Mesothelial cell of epicardium (in vitro differentiated cells): ENCODE measurements around the gene MPHOSPH10. TPM values are rescaled to one million over a fixed set of nuclear protein-coding genes. Genes with fewer than 3 reads are reported as not detected.
"Not testable (repeated sequence)": the region's sequence is repeated elsewhere in the genome, so short reads cannot be mapped to it uniquely, and the experiment has no call there.

ENCODE experiments used
- DNase-seq, 2 experiments: peaks; one replicate each; pipeline ENCODE4 v3.0.0; 2021; ENCODE audit warnings: low spot score in 2 of 2; ENCODE audit not compliant: unreplicated experiment in 2 of 2
- H3K27ac Mint-ChIP-seq: 2 replicates; pipeline ENCODE4 v1.8.0; 2021; ENCODE audit warnings: mixed read lengths
- H3K27me3 Mint-ChIP-seq: 2 replicates; pipeline ENCODE4 v1.8.0; 2021; ENCODE audit warnings: low read depth, mixed read lengths
- H3K36me3 Mint-ChIP-seq: 2 replicates; pipeline ENCODE4 v1.8.0; 2021; ENCODE audit warnings: mixed read lengths
- H3K4me1 Mint-ChIP-seq: 2 replicates; pipeline ENCODE4 v1.8.0; 2021; ENCODE audit warnings: mixed read lengths
- H3K4me3 Mint-ChIP-seq: 2 replicates; pipeline ENCODE4 v1.8.0; 2021; ENCODE audit warnings: mild to moderate bottlenecking, moderate library complexity, mixed read lengths
- H3K9me3 Mint-ChIP-seq: 2 replicates; pipeline ENCODE4 v1.8.0; 2021; ENCODE audit warnings: mixed read lengths
- CTCF ChIP-seq: fragments of 200-600 bp; sonication (generic); IDR thresholded peaks from one replicate; pipeline ENCODE4 v1.5.0; 2021; ENCODE audit warnings: antibody characterized with exemption; ENCODE audit not compliant: unreplicated experiment
- total RNA-seq: library from RNA; stranded (reverse); gene quantifications from 3 replicates; pipeline ENCODE4 v1.2.1, GENCODE V29; 2021

Gene MPHOSPH10
- 34.3 to 36.5 TPM (median 35.1 TPM) in 3 replicates for total RNA-seq

DNA sequence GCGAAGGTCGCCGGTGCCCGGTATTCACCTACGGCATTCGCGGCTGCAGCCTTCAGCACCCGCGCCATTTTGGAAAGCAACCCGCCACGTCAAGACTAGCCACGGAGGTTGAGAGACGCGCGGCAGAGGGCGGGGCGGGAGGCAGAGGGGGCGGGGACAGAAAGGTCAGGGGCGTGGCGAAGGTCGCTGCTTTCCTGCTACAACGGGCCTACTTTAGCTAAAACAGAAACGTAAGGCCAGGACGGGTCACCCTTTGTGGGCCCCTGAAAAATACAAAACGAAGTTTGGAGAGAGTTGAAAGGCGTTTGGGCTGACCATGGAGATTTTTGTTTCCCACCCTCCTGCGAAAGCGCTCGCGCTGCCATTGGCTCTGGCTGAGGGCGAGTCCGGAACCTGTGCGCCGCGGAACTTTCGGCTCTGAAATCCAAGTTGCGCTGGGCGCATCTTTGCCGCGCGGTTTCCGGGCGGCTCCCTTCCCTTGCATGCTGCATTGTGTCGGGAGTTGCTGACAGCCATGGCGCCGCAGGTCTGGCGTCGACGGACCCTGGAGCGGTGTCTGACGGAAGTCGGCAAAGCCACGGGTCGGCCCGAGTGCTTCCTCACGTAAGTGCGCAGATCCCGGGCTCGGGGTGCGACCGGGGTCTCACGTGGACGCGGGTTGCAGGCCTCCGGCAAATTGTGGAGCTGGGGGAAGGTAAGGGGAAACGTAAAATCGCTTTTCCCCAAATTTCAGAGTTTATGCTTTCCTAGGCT lies at the start of gene MPHOSPH10, which contains the start of gene MCEE:
Gene MPHOSPH10 (plus strand): TSS at position 483 of the 753 bp plus-strand sequence. CDS start 32 bp downstream, at position 515.
Gene MCEE (minus strand): TSS at position 78 of the 753 bp plus-strand sequence. CDS start 10 bp downstream, at position 68.
- Mint-ChIP-seq H3K27ac (no peak within 1 kb of the TSS), H3K4me3 (no peak within 1 kb of the TSS), H3K27me3 (no peaks in the 10 kb centered on the region), H3K36me3 (no peaks in the 10 kb centered on the region), H3K9me3 (no peaks in the 10 kb centered on the region), H3K4me1 (peaks cover 9% of the 10 kb centered on the region)
- peak; percentile 74 to 90 for DNase-seq
- TF ChIP-seq CTCF = no peak

GRCh38 chr2:71082402-71083252 lies 47.8 kb upstream of the MPHOSPH10 start:
- DNase-seq = no peak
- Mint-ChIP-seq H3K27me3 (peaks cover 36% of the 10 kb centered on the region), H3K4me3 (no peak overlapping the region), H3K36me3 (peaks cover 8% of the 10 kb centered on the region), H3K27ac (no peak overlapping the region), H3K9me3 (no peaks in the 10 kb centered on the region), H3K4me1 (peaks cover 6% of the 10 kb centered on the region)
- TF ChIP-seq CTCF = no peak

DNA sequence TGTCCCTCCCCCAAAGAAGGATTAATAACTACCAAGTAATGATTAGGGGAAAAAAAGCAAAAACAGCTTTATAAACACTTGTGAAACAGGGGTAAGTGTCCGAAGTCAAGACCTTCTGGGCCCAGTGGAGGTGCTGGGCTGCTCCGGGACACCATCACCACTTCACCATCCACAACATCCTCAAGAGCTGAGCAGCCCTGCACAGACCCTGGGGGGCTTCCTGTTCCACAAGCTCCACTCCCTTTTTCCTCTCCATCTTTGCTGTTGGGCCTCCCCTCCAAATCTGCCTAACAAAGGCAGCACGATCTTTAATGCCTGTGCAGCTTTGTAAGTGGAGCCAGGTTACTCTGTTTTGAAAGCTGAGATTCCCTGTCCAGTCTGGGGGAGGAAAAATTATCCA lies 47.1 kb upstream of the MPHOSPH10 start:
- H3K27ac Mint-ChIP-seq, H3K4me1 Mint-ChIP-seq, H3K36me3 Mint-ChIP-seq, H3K4me3 Mint-ChIP-seq, DNase-seq, H3K9me3 Mint-ChIP-seq: not testable (repeated sequence)
- peaks cover 43% of the 10 kb centered on the region for H3K27me3 Mint-ChIP-seq

- H3K27ac Mint-ChIP-seq, H3K9me3 Mint-ChIP-seq, H3K4me3 Mint-ChIP-seq, H3K36me3 Mint-ChIP-seq, DNase-seq, H3K4me1 Mint-ChIP-seq: not testable (repeated sequence)
- peaks cover 48% of the 10 kb centered on the region for H3K27me3 Mint-ChIP-seq
Measured at GRCh38 chr2:71083752-71084312, 46.6 kb upstream of the MPHOSPH10 start.

- not testable (repeated sequence) for H3K4me3 Mint-ChIP-seq, DNase-seq, H3K4me1 Mint-ChIP-seq, H3K9me3 Mint-ChIP-seq, H3K36me3 Mint-ChIP-seq, H3K27ac Mint-ChIP-seq
- H3K27me3 Mint-ChIP-seq = peaks cover 64% of the 10 kb centered on the region
Measured at GRCh38 chr2:71085325-71086003, 45.0 kb upstream of the MPHOSPH10 start.

DNA sequence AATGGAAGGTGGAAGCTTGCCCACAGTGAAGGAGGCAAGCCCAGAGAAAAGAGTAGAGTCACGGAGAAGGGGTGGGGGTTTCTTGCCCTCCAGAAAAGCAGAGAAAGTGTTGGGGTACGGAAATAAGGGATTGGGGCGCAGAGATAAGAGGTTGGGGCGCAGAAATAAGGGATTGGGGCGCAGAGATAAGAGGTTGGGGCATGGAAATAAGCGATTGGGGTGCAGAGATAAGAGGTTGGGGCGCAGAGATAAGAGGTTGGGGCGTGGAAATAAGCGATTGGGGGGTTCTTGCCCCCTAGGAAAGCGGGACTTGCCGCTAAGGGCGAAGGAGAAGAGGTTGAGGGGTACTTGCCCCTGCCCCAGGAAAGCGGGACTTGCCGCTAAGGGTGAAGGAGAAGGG lies 41.0 kb upstream of the MPHOSPH10 start:
- not testable (repeated sequence) for H3K4me1 Mint-ChIP-seq, DNase-seq, H3K4me3 Mint-ChIP-seq, H3K27ac Mint-ChIP-seq, H3K36me3 Mint-ChIP-seq, H3K9me3 Mint-ChIP-seq
- H3K27me3 Mint-ChIP-seq = peaks cover 72% of the 10 kb centered on the region

DNA sequence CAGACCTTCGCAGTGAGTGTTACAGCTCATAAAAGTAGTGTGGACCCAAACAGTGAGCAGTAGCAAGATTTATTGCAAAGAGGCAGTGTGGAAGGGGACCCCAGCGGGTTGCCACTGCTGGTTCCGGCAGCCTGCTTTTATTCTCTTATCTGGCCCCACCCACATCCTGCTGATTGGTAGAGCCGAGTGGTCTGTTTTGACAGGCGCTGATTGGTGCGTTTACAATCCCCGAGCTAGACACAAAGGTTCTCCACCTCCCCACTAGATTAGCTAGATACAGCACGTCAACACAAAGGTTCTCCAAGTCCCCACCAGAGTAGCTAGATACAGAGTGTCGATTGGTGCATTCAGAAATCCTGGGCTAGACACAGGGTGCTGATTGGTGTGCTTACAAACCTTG lies 38.6 kb upstream of the MPHOSPH10 start:
- not testable (repeated sequence) for H3K36me3 Mint-ChIP-seq, DNase-seq, H3K9me3 Mint-ChIP-seq, H3K4me3 Mint-ChIP-seq, H3K4me1 Mint-ChIP-seq, H3K27ac Mint-ChIP-seq
- H3K27me3 Mint-ChIP-seq = peaks cover 52% of the 10 kb centered on the region

DNA sequence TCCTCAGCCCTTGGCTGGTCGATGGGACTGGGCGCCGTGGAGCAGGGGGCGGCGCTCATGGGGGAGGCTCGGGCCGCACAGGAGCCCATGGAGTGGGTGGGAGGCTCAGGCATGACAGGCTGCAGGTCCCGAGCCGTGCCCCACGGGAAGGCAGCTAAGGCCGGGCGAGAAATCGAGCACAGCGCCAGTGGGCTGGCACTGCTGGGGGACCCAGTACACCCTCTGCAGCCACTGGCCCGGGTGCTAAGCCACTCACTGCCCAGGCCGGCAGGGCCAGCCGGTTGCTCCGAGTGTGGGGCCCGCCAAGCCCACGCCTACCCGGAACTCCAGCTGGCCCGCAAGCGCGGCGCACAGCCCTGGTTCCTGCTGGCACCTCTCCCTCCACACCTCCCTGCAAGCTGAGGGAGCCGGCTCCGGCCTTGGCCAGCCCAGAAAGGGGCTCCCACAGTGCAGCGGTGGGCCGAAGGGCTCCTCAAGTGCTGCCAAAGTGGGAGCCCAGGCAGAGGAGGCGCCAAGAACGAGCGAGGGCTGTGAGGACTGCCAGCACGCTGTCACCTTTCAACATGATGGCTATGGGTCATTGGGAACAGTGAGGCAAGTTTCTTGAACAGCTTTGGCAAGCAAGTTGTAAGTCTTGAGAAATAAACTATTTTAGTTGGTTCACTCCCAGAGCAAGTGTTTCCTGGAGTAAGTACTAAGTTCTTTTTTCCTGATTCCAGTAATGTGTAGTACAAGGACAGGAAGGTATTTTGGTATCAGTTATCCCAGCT lies 37.8 kb upstream of the MPHOSPH10 start:
- not testable (repeated sequence) for DNase-seq, H3K36me3 Mint-ChIP-seq, H3K9me3 Mint-ChIP-seq, H3K27ac Mint-ChIP-seq, H3K4me3 Mint-ChIP-seq, H3K4me1 Mint-ChIP-seq
- H3K27me3 Mint-ChIP-seq = peaks cover 44% of the 10 kb centered on the region
